Ovary (tissue), 9 donors: ENCODE results near the gene CCDC47. TPM values are rescaled to one million over a fixed set of nuclear protein-coding genes. Genes with fewer than 3 reads are reported as not detected.
"Not testable (repeated sequence)": the region's sequence is repeated elsewhere in the genome, so short reads cannot be mapped to it uniquely, and the experiment has no call there.

ENCODE experiments used
- DNase-seq, 5 donors: peaks; one replicate each; pipeline ENCODE4 v3.0.0-alpha.2; 2019 to 2020
- H3K27ac ChIP-seq, 2 donors: fragments of 200-600 bp; one replicate each; pipeline versions ENCODE4 v1.5.1 to v1.8.0; 2019 to 2022
- H3K27me3 ChIP-seq: fragments of 200-600 bp; one replicate; pipeline ENCODE4 v1.8.0; 2022
- H3K36me3 ChIP-seq: fragments of 200-600 bp; sonication (generic); one replicate; pipeline ENCODE4 v1.5.1; 2019
- H3K4me1 ChIP-seq: one replicate; pipeline ENCODE4 v1.8.1; 2013; ENCODE audit warnings: mild to moderate bottlenecking, moderate library complexity; ENCODE audit not compliant: insufficient read depth
- H3K4me3 ChIP-seq: fragments of 200-600 bp; sonication (generic); one replicate; pipeline ENCODE4 v1.5.1; 2017
- H3K9me3 ChIP-seq, 2 donors: fragments of 200-600 bp in 1 of 2; sonication (generic) in 1 of 2; one replicate each; pipeline versions ENCODE4 v1.5.1 to v1.8.1; 2013 to 2019; ENCODE audit warnings: mild to moderate bottlenecking in 1 of 2, moderate library complexity in 1 of 2
- CTCF ChIP-seq, 3 donors: fragments of 450-650 bp in 2 of 3; fragments of 200-600 bp in 1 of 3; IDR thresholded peaks; one replicate each; pipeline versions ENCODE4 v1.5.1 to v1.8.0; 2016 to 2022; ENCODE audit warnings: antibody characterized with exemption in 3 of 3, mild to moderate bottlenecking in 1 of 3
- EP300 ChIP-seq: sonication (generic); formaldehyde crosslinking; IDR thresholded peaks from one replicate; pipeline ENCODE4 v1.6.1; 2017; ENCODE audit warnings: antibody characterized with exemption
- POLR2A ChIP-seq: fragments of 450-650 bp; IDR thresholded peaks from one replicate; pipeline ENCODE4 v1.6.1; 2017; ENCODE audit warnings: antibody characterized with exemption, mild to moderate bottlenecking, moderate library complexity
- whole genome bisulfite sequencing, 3 donors: extraction: QIAGEN DNeasy Blood & Tissue Kit in 1 of 3; methylation state at CpG; one replicate each; pipeline versions ENCODE4 v1.1.5 to v1.1.7; 2013 to 2017; 5-methylcytosine and 5-hydroxymethylcytosine counted together
- intact Hi-C, 4 donors: fragments of 100-400 bp; cut with DNase I; formaldehyde crosslinking; loops; one replicate each; pipeline versions ENCODE4 v1.11.0 to v1.15.1; 2022 to 2023
- polyA plus RNA-seq, 2 donors: library from polyadenylated mRNA; stranded (reverse); fragments of 200-250 nt in 1 of 2; fragments of 350-450 nt in 1 of 2; fragmentation: Illumina TruSeq in 1 of 2; extraction: RNeasy Lipid Tissue Mini Kit (QIAGEN cat#74804) in 1 of 2; gene quantifications; one replicate each; pipeline ENCODE4 v1.2.3, GENCODE V29; 2013 to 2014
- total RNA-seq, 7 donors: library from RNA; depleted of rRNA in 2 of 7; stranded (reverse); fragments of >200 nt in 2 of 7; fragmentation: NEBNext Ultra II Directional in 3 of 7; extraction: Animal tissue kit (Norgen Biotek cat#: 25700) in 3 of 7; gene quantifications; one replicate each; pipeline versions ENCODE4 v1.1.0 to v1.2.4, GENCODE V29; 2016 to 2023
- donor health status: DM: no; HTN: no; CAD: no; lungs with moderate emphysema.
- donor health status: DM: no; HTN: no; CAD: no.
- donor health status: Bipolar disorder and iron deficiency.
- donor health status: DM: yes; HTN: yes; CAD: no.
- donor health status: DM: no; HTN: no; CAD: no.
- donor health status: DM: yes; HTN: yes; CAD: no.

Gene CCDC47
- total and polyA plus RNA-seq, 9 donors: 31.1 to 83.6 (median 63.2) TPM

- intact Hi-C loops: no loop called here
- no peaks in the 10 kb centered on the region for H3K9me3 ChIP-seq
- H3K4me3 ChIP-seq: no peak overlapping the region
- no peak overlapping the region for H3K27ac ChIP-seq
- TF ChIP-seq EP300 (no peak), POLR2A (no peak)
- no peak for DNase-seq
- no peaks in the 10 kb centered on the region for H3K4me1 ChIP-seq
- H3K36me3 ChIP-seq: peaks cover 3% of the 10 kb centered on the region
- WGBS, 3 donors: 87 to 95% (median 93%) methylated on average over 3 of the region's 3 CpGs
- no peaks in the 10 kb centered on the region for H3K27me3 ChIP-seq
Measured at GRCh38 chr17:63798572-63799106, 25.2 kb upstream of the CCDC47 start.

DNA sequence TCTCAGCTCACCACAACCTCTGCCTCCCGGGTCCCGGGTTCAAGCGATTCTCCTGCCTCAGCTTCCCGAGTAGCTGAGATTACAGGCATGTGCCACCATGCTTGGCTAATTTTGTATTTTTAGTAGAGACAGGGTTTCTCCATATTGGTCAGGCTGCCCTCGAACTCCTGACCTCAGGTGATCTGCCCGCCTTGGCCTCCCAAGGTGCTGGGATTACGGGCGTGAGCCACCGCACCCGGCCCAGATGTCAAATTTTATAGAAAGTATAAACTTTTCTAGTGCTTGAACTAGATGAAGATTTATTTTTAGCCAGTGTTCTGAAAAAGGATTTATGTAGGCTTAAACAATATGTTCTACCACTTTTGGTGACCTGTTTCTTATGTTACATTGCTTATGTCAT is 23.0 kb upstream of the CCDC47 start:
- H3K4me1 ChIP-seq, intact Hi-C loops, H3K36me3 ChIP-seq, H3K9me3 ChIP-seq, DNase-seq, H3K27ac ChIP-seq, H3K4me3 ChIP-seq, H3K27me3 ChIP-seq: not testable (repeated sequence)
- WGBS, 3 donors: 92 to 97% (median 95%) methylated on average over 10 of the region's 10 CpGs

GRCh38 chr17:63792055-63792729 is 18.8 kb upstream of the CCDC47 start:
- Histone ChIP-seq H3K36me3 (no peaks in the 10 kb centered on the region), H3K4me1 (no peaks in the 10 kb centered on the region), H3K27ac (no peak overlapping the region), H3K9me3 (no peaks in the 10 kb centered on the region), H3K27me3 (no peaks in the 10 kb centered on the region), H3K4me3 (no peak overlapping the region)
- WGBS, 3 donors: 80 to 83% (median 81%) methylated on average over 3 of the region's 3 CpGs
- intact Hi-C loops: no loop called here
- no peak for TF ChIP-seq POLR2A
- TF ChIP-seq EP300: no peak
- no peak for TF ChIP-seq CTCF (IDR thresholded peaks at IDR 0.05)
- DNase-seq: no peak

DNA sequence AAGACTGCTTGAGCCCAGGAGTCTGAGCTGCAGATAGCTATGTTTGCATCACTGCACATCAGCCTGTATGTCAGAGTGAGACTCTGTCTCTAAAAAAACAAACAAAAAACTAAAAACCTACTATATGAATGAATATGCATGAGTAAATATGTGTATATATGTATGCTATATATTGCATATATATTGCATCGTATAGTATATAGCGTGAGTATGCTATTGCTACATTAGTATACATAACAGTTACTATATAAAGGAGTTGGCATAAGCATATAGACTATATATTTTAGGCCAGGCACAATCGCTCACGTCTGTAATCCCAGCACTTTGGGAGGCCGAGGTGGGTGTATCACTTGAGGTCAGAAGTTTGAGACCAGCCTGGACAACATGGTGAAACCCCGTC is 16.7 kb upstream of the CCDC47 start:
- no peaks in the 10 kb centered on the region for H3K4me1 ChIP-seq
- no peak for DNase-seq
- no peaks in the 10 kb centered on the region for H3K27me3 ChIP-seq
- H3K27ac ChIP-seq: no peak overlapping the region
- no peaks in the 10 kb centered on the region for H3K36me3 ChIP-seq
- no peaks in the 10 kb centered on the region for H3K9me3 ChIP-seq
- no peak overlapping the region for H3K4me3 ChIP-seq
- TF ChIP-seq EP300 (no peak), POLR2A (no peak), CTCF (IDR thresholded peaks at IDR 0.05) (no peak)
- intact Hi-C loops: no loop called here
- 85 to 90% (median 89%) methylated on average over 6 of the region's 6 CpGs for WGBS, 3 donors

DNA sequence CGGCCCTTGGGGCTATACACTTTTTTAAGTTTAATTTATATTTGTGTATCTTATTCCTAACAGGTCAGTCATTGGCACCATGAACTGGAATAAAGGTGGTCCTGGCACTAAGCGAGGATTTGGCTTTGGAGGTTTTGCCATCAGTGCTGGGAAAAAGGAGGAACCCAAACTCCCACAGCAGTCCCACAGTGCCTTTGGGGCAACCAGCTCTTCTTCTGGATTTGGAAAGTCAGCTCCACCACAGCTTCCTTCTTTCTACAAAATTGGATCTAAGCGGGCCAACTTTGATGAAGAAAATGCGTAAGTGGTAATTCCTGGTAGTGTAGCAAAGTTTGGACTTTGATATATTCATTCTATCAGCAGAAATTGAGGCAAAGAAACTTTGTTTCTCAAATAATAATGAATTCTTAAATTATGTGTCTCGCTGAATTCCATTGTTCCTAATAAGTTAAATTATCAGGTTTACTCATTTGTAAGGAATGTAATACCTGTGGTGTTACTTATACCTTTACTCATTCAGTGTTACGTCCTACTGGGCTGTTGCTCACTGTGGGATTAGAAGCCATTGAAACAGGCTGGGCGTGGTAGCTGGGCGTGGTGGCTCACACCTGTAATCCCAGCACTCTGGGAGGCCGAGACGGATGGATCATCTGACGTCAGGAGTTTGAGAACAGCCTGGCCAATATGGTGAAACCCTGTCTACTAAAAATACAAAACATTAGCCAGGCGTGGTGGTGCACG is 13.7 kb upstream of the CCDC47 start:
- DNase-seq: no peak
- H3K4me3 ChIP-seq: no peak overlapping the region
- no peak for TF ChIP-seq POLR2A
- TF ChIP-seq EP300: no peak
- no peak for TF ChIP-seq CTCF (IDR thresholded peaks at IDR 0.05)
- no peak overlapping the region for H3K27ac ChIP-seq
- no peaks in the 10 kb centered on the region for H3K36me3 ChIP-seq
- H3K4me1 ChIP-seq: peaks cover 1% of the 10 kb centered on the region
- H3K9me3 ChIP-seq: no peaks in the 10 kb centered on the region
- intact Hi-C loops: no loop called here
- 95 to 97% (median 96%) methylated on average over 13 of the region's 13 CpGs for WGBS, 3 donors
- no peaks in the 10 kb centered on the region for H3K27me3 ChIP-seq
